K562 (cell line): ENCODE results near the gene CIART. TPM values are rescaled to one million over a fixed set of nuclear protein-coding genes. Genes with fewer than 3 reads are reported as not detected.

Experiments used
- EGR1 ChIP-seq: fragments of 450-650 bp; conservative IDR thresholded peaks from 2 replicates; pipeline ENCODE4 v1.6.1; 2017; ENCODE audit warnings: mild to moderate bottlenecking
- ERF ChIP-seq: fragments of 450-650 bp; formaldehyde crosslinking; IDR thresholded peaks from 2 replicates; pipeline ENCODE4 v1.4.0; 2020; ENCODE audit warnings: mild to moderate bottlenecking, mixed read lengths
- EWSR1 ChIP-seq: fragments of 450-650 bp; IDR thresholded peaks from 2 replicates; pipeline ENCODE4 v1.6.1; 2018; ENCODE audit warnings: borderline replicate concordance, mild to moderate bottlenecking, low read depth, moderate library complexity; ENCODE audit not compliant: partially characterized antibody
- FIP1L1 ChIP-seq: fragments of 200-400 bp; formaldehyde crosslinking; IDR thresholded peaks from 2 replicates; pipeline ENCODE4 v1.6.1; 2018; ENCODE audit warnings: mild to moderate bottlenecking, low read depth, low read length; ENCODE audit not compliant: poor library complexity, severe bottlenecking
- HNRNPK ChIP-seq: fragments of 200-400 bp; formaldehyde crosslinking; IDR thresholded peaks from one replicate; pipeline ENCODE4 v1.6.1; 2018; ENCODE audit warnings: mild to moderate bottlenecking, low read depth, low read length; ENCODE audit not compliant: poor library complexity, severe bottlenecking
- KLF1 ChIP-seq: fragments of 450-650 bp; IDR thresholded peaks from 2 replicates; pipeline ENCODE4 v1.6.1; 2016; ENCODE audit warnings: missing genetic modification characterization, missing compliant biosample characterization
- KLF16 ChIP-seq: IDR thresholded peaks from 2 replicates; pipeline ENCODE4 v1.6.1; 2016; ENCODE audit warnings: antibody characterized with exemption
- RBM25 ChIP-seq: fragments of 200-400 bp; formaldehyde crosslinking; IDR thresholded peaks from 2 replicates; pipeline ENCODE4 v1.6.1; 2018; ENCODE audit warnings: low read length, low read depth, moderate library complexity; ENCODE audit not compliant: severe bottlenecking
- SP1 ChIP-seq: sonication (generic); formaldehyde crosslinking; IDR thresholded peaks from 2 replicates; pipeline ENCODE4 v1.8.1; 2022; ENCODE audit warnings: mild to moderate bottlenecking, missing genetic modification reagents
- TBP ChIP-seq: optimal IDR thresholded peaks from 2 replicates; pipeline ENCODE3; 2011; ENCODE audit warnings: low read depth, low read length, improper control_type of control experiment
- THRA ChIP-seq: fragments of 450-650 bp; IDR thresholded peaks from 2 replicates; pipeline ENCODE4 v1.6.1; 2017; ENCODE audit warnings: mild to moderate bottlenecking, moderate library complexity
- THRAP3 ChIP-seq: fragments of 450-650 bp; IDR thresholded peaks from 2 replicates; pipeline ENCODE4 v1.6.1; 2016; ENCODE audit warnings: mild to moderate bottlenecking, inconsistent platforms, borderline replicate concordance
- ZBED1 ChIP-seq: IDR thresholded peaks from 2 replicates; pipeline ENCODE4 v1.6.1; 2014
- ZBTB1 ChIP-seq: sonication (generic); formaldehyde crosslinking; IDR thresholded peaks from 2 replicates; pipeline ENCODE4 v1.8.1; 2023; ENCODE audit warnings: missing genetic modification reagents, low read depth, mild to moderate bottlenecking, borderline replicate concordance
- ZNF174 ChIP-seq: fragments of 250-450 bp; sonication (Bioruptor Pico); IDR thresholded peaks from 2 replicates; pipeline ENCODE4 v1.4.0; 2020; ENCODE audit warnings: mild to moderate bottlenecking
- ZNF444 ChIP-seq: fragments of 250-450 bp; sonication (Bioruptor Pico); IDR thresholded peaks from 2 replicates; pipeline ENCODE4 v1.4.0; 2020; ENCODE audit warnings: mild to moderate bottlenecking, moderate library complexity
- ZNF57 ChIP-seq: fragments of 450-650 bp; formaldehyde crosslinking; IDR thresholded peaks from 2 replicates; pipeline ENCODE4 v1.4.0; 2020; ENCODE audit warnings: mild to moderate bottlenecking, moderate library complexity
- ZNF75A ChIP-seq: fragments of 450-650 bp; formaldehyde crosslinking; IDR thresholded peaks from 2 replicates; pipeline ENCODE4 v1.4.0; 2020; ENCODE audit warnings: mild to moderate bottlenecking
- polyA plus RNA-seq, 8 experiments: library from polyadenylated mRNA; depleted of rRNA in 4 of 8; stranded (reverse) in 5 of 8; unstranded in 3 of 8; fragments of >200 nt; fragmentation: Nextera tagmentation in 2 of 8; fragmentation: Illumina TruSeq in 1 of 8; extraction: Ambion mirVana in 2 of 8; extraction: Trizol in 1 of 8; gene quantifications; 2 replicates each; pipeline versions ENCODE4 v1.2.1 to v1.2.3, GENCODE V29; 2011 to 2014; ENCODE audit warnings: inconsistent platforms in 1 of 8, missing spikeins in 1 of 8
- total RNA-seq, 7 experiments: library from RNA; depleted of rRNA in 6 of 7; stranded (reverse); fragments of >200 nt in 6 of 7; fragmentation: Illumina TruSeq in 2 of 7; extraction: Trizol in 2 of 7; gene quantifications; 2 replicates each; pipeline versions ENCODE4 v1.2.1 to v1.2.3, GENCODE V29; 2011 to 2021; ENCODE audit warnings: low replicate concordance in 1 of 7
- TF ChIP-seq, protein P1 (sequence below): fragments of 450-650 bp; IDR thresholded peaks from 2 replicates; pipeline ENCODE4 v1.6.1; 2016; ENCODE audit warnings: missing biosample characterization, missing genetic modification characterization
- TF ChIP-seq, protein P2 (sequence below): sonication (generic); formaldehyde crosslinking; IDR thresholded peaks from 2 replicates; pipeline ENCODE4 v1.8.0; 2023; ENCODE audit warnings: missing genetic modification reagents, mild to moderate bottlenecking, borderline replicate concordance

The CIART gene
- total and polyA plus RNA-seq, 9 of the 15 experiments (the other 6 are each of a cell fraction or from before 2014, with no cell fraction given), result 0.07 to 0.35 (median 0.19) TPM; not detected in 2

DNA sequence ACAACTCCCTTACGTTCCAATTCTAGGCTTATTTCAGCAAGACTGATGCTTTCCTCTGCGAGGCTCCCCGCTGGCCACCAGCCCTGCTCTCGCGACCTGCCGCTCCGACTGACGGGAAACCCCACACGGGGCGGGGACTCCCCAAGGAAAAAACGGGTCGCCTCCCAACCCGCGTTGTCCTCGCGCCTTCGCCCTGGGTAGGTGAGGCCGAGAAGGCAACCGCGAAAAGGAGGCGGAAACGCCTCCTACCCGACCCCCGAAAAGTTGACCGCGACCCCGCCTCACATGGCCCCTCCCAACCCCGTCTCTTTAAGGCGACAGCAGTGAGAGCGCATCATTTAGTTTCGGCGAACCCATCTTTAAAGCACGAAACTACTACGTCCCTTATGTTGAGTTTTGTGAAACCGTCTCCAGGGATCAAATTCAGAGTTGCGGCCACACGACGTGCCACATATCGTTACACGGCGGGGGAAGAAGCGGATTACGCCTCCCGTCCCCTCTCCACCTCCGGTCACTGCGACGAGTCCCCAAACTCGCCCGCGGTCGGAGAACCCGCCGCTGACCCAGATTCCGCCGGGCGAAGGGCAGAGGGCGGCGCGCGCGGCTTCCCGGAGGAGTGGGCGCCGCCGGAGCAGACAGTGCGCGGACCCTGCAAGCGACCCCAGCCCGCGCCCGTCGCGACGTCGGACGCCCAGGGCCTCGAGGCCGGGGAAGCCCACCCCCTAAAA lies 47.6 kb upstream of the CIART start (continued):
- TF ChIP-seq, protein P1, sequence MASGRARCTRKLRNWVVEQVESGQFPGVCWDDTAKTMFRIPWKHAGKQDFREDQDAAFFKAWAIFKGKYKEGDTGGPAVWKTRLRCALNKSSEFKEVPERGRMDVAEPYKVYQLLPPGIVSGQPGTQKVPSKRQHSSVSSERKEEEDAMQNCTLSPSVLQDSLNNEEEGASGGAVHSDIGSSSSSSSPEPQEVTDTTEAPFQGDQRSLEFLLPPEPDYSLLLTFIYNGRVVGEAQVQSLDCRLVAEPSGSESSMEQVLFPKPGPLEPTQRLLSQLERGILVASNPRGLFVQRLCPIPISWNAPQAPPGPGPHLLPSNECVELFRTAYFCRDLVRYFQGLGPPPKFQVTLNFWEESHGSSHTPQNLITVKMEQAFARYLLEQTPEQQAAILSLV (tag), result no peak
- TF ChIP-seq, protein P2, sequence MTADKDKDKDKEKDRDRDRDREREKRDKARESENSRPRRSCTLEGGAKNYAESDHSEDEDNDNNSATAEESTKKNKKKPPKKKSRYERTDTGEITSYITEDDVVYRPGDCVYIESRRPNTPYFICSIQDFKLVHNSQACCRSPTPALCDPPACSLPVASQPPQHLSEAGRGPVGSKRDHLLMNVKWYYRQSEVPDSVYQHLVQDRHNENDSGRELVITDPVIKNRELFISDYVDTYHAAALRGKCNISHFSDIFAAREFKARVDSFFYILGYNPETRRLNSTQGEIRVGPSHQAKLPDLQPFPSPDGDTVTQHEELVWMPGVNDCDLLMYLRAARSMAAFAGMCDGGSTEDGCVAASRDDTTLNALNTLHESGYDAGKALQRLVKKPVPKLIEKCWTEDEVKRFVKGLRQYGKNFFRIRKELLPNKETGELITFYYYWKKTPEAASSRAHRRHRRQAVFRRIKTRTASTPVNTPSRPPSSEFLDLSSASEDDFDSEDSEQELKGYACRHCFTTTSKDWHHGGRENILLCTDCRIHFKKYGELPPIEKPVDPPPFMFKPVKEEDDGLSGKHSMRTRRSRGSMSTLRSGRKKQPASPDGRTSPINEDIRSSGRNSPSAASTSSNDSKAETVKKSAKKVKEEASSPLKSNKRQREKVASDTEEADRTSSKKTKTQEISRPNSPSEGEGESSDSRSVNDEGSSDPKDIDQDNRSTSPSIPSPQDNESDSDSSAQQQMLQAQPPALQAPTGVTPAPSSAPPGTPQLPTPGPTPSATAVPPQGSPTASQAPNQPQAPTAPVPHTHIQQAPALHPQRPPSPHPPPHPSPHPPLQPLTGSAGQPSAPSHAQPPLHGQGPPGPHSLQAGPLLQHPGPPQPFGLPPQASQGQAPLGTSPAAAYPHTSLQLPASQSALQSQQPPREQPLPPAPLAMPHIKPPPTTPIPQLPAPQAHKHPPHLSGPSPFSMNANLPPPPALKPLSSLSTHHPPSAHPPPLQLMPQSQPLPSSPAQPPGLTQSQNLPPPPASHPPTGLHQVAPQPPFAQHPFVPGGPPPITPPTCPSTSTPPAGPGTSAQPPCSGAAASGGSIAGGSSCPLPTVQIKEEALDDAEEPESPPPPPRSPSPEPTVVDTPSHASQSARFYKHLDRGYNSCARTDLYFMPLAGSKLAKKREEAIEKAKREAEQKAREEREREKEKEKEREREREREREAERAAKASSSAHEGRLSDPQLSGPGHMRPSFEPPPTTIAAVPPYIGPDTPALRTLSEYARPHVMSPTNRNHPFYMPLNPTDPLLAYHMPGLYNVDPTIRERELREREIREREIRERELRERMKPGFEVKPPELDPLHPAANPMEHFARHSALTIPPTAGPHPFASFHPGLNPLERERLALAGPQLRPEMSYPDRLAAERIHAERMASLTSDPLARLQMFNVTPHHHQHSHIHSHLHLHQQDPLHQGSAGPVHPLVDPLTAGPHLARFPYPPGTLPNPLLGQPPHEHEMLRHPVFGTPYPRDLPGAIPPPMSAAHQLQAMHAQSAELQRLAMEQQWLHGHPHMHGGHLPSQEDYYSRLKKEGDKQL (CRISPR knock-in tag), result peak; percentile 75; the same call in 1 of the 2 replicates
- TF ChIP-seq ZNF75A (CRISPR knock-in tag), result no peak
- no peak for TF ChIP-seq THRAP3
- TF ChIP-seq ZNF174 (CRISPR knock-in tag), result no peak
- no peak for TF ChIP-seq THRA
- TF ChIP-seq ZBED1, result peak; percentile 69
- no peak for TF ChIP-seq ZNF57
- TF ChIP-seq ERF (CRISPR knock-in tag), result 0 out of 2 replicates have a peak, but pooled peaks have one; percentile 14
- TF ChIP-seq EGR1, result no peak
- TF ChIP-seq HNRNPK, result no peak
- TF ChIP-seq ZNF444, result 0 out of 2 replicates have a peak, but pooled peaks have one; percentile 2
- no peak for TF ChIP-seq EWSR1
- no peak for TF ChIP-seq RBM25
- TF ChIP-seq FIP1L1, result peak; percentile 90
- no peak; the same call in 1 of the 2 replicates for TF ChIP-seq SP1 (CRISPR knock-in tag)
- TF ChIP-seq KLF1 (tag), result no peak
- peak; percentile 84 for TF ChIP-seq TBP
- no peak for TF ChIP-seq KLF16
- peak; percentile 21; the same call in 1 of the 2 replicates for TF ChIP-seq ZBTB1
